HepG2 (cell line): ENCODE results near the gene GIMAP1. TPM values are rescaled to one million over a fixed set of nuclear protein-coding genes. Genes with fewer than 3 reads are reported as not detected.

Experiments
- ATAC-seq: fragments of 200-7000 bp; cut with Tn5 transposase; 3 replicates; pipeline ENCODE4 v1.9.1; 2020; ENCODE audit warnings: mild to moderate bottlenecking, moderate library complexity
- BruUV-seq: library from RNA; stranded (reverse); fragments of 400-500 nt; replicated peaks from 2 replicates; lab custom pipeline; 2021; lab: Mats Ljungman, UMichigan
- CTCF ChIA-PET: fragments of 300-600 bp; formaldehyde crosslinking; extraction: SDS; loops from one replicate; lab custom pipeline; 2021; ENCODE audit warnings: low total read pairs, inconsistent platforms, low intra/inter-chr PET ratio; lab: Yijun Ruan, JAX
- POLR2A ChIA-PET: fragments of 350-600 bp; sonication (Branson Sonifier 250); formaldehyde crosslinking; loops from one replicate; lab custom pipeline; 2020; ENCODE audit warnings: antibody characterized with exemption, inconsistent platforms; lab: Yijun Ruan, JAX
- DNase-seq: peaks from one replicate; pipeline ENCODE4 v3.0.0-alpha.2; 2015; ENCODE audit warnings: low spot score
- FAIRE-seq: peaks from 3 replicates; lab custom pipeline; 2011; peaks lifted over from hg19 to GRCh38; lab: Jason Lieb, UNC
- H2AFZ ChIP-seq: one replicate; pipeline ENCODE4 v1.6.1; 2011; ENCODE audit warnings: low read length, inconsistent platforms
- H3K27ac ChIP-seq: fragments of 300-600 bp; 3 replicates; pipeline ENCODE4 v1.8.0; 2011; ENCODE audit warnings: mixed run types, mild to moderate bottlenecking, mixed read lengths, low read length, inconsistent platforms; ENCODE audit not compliant: insufficient read depth; ENCODE audit errors: extremely low read length
- H3K27me3 ChIP-seq, 2 experiments: fragments of 200-600 bp in 1 of 2; 2 replicates in 1 of 2; 3 replicates in 1 of 2; pipeline versions ENCODE4 v1.6.0 to v1.8.0; 2011; ENCODE audit warnings: low read length in 2 of 2, mild to moderate bottlenecking in 2 of 2, moderate library complexity in 2 of 2, inconsistent platforms in 1 of 2; ENCODE audit not compliant: insufficient read depth in 2 of 2, control insufficient read depth in 1 of 2
- H3K36me3 ChIP-seq, 2 experiments: fragments of 200-600 bp in 1 of 2; replicated peaks in 1 of 2; 2 replicates in 1 of 2; 3 replicates in 1 of 2; pipeline versions ENCODE4 v1.5.1 to v1.8.0; 2011; ENCODE audit warnings: low read length in 2 of 2, inconsistent platforms in 1 of 2; ENCODE audit not compliant: insufficient read depth in 2 of 2, control insufficient read depth in 1 of 2
- H3K4me1 ChIP-seq: 2 replicates; pipeline ENCODE4 v1.5.1; 2012; ENCODE audit warnings: low read length, inconsistent platforms; ENCODE audit not compliant: insufficient read depth
- H3K4me2 ChIP-seq: 2 replicates; pipeline ENCODE4 v1.6.0; 2011; ENCODE audit warnings: low read depth, low read length, inconsistent platforms
- H3K4me3 ChIP-seq, 3 experiments: fragments of 200-600 bp in 1 of 3; sonication (generic), shearing (Covaris generic) in 1 of 3; replicated peaks in 1 of 3; 2 replicates each; pipeline ENCODE4 v1.5.1; 2011 to 2016; ENCODE audit warnings: low read length in 3 of 3, inconsistent platforms in 2 of 3, low read depth in 2 of 3, mild to moderate bottlenecking in 2 of 3, control low read depth in 1 of 3, mixed read lengths in 1 of 3; ENCODE audit not compliant: insufficient read depth in 1 of 3
- H3K79me2 ChIP-seq: one replicate; pipeline ENCODE4 v1.6.1; 2011; ENCODE audit warnings: low read length, inconsistent platforms; ENCODE audit not compliant: insufficient read depth
- H3K9ac ChIP-seq: 2 replicates; pipeline ENCODE4 v1.6.0; 2011; ENCODE audit warnings: mild to moderate bottlenecking, low read depth, low read length, inconsistent platforms; ENCODE audit not compliant: insufficient read depth
- H3K9me3 ChIP-seq: 2 replicates; pipeline ENCODE4 v1.5.1; 2012; ENCODE audit warnings: mild to moderate bottlenecking, low read length
- H4K20me1 ChIP-seq: 2 replicates; pipeline ENCODE4 v1.6.0; 2011; ENCODE audit warnings: inconsistent platforms, mild to moderate bottlenecking, low read length, moderate library complexity; ENCODE audit not compliant: insufficient read depth
- NFKBIZ ChIP-seq: IDR thresholded peaks from 2 replicates; pipeline ENCODE4 v1.6.1; 2018; ENCODE audit warnings: missing genetic modification reagents, missing compliant biosample characterization
- NPAS2 ChIP-seq: sonication (generic); formaldehyde crosslinking; IDR thresholded peaks from 2 replicates; pipeline ENCODE4 v1.8.0; 2022; ENCODE audit warnings: mild to moderate bottlenecking, missing genetic modification reagents, borderline replicate concordance
- TCF12 ChIP-seq, 2 experiments: fragments of 450-650 bp in 1 of 2; sonication (generic) in 1 of 2; formaldehyde crosslinking in 1 of 2; IDR thresholded peaks; 2 replicates each; pipeline versions ENCODE4 v1.6.1 to v1.8.0; 2017 to 2022; ENCODE audit warnings: antibody characterized with exemption in 1 of 2, mild to moderate bottlenecking in 1 of 2, missing genetic modification reagents in 1 of 2, moderate library complexity in 1 of 2
- TOE1 ChIP-seq: sonication (generic); formaldehyde crosslinking; IDR thresholded peaks from 2 replicates; pipeline ENCODE4 v1.4.0; 2020; ENCODE audit warnings: mild to moderate bottlenecking, missing genetic modification reagents
- XBP1 ChIP-seq: sonication (generic); formaldehyde crosslinking; IDR thresholded peaks from 2 replicates; pipeline ENCODE4 v1.5.0; 2020; ENCODE audit warnings: missing genetic modification reagents
- ZBTB20 ChIP-seq: sonication (generic); formaldehyde crosslinking; IDR thresholded peaks from 2 replicates; pipeline ENCODE4 v1.8.1; 2023; ENCODE audit warnings: missing genetic modification reagents, low read depth, mild to moderate bottlenecking, borderline replicate concordance
- ZBTB7B ChIP-seq: sonication (generic); formaldehyde crosslinking; IDR thresholded peaks from 2 replicates; pipeline ENCODE4 v1.4.0; 2020; ENCODE audit warnings: missing genetic modification reagents
- ZNF136 ChIP-seq: sonication (generic); formaldehyde crosslinking; IDR thresholded peaks from 2 replicates; pipeline ENCODE4 v1.8.1; 2022; ENCODE audit warnings: low read depth, mild to moderate bottlenecking, moderate library complexity, missing genetic modification reagents
- ZNF251 ChIP-seq: sonication (generic); formaldehyde crosslinking; IDR thresholded peaks from 2 replicates; pipeline ENCODE4 v1.9.0; 2021; ENCODE audit warnings: mild to moderate bottlenecking, missing genetic modification reagents
- ZNF552 ChIP-seq: sonication (generic); formaldehyde crosslinking; IDR thresholded peaks from 2 replicates; pipeline ENCODE4 v1.9.0; 2022; ENCODE audit warnings: missing genetic modification reagents, mild to moderate bottlenecking, borderline replicate concordance
- ZNF567 ChIP-seq: sonication (generic); formaldehyde crosslinking; IDR thresholded peaks from 2 replicates; pipeline ENCODE4 v1.8.1; 2023; ENCODE audit warnings: mild to moderate bottlenecking, missing genetic modification reagents, borderline replicate concordance
- in situ Hi-C: cut with HindIII; loops from 2 replicates; pipeline ENCODE4 v1.10.0; 2017; ENCODE audit warnings: low pct_unique_long_range_greater_than_20kb; ENCODE audit not compliant: extremely low pct_ligation_motif_present
- intact Hi-C: fragments of 100-400 bp; cut with micrococcal nuclease; formaldehyde crosslinking; loops from one replicate; pipeline ENCODE4 v1.10.0; 2022; ENCODE audit not compliant: unreplicated experiment
- polyA plus RNA-seq, 8 experiments: library from polyadenylated mRNA; depleted of rRNA in 3 of 8; stranded (reverse) in 7 of 8; unstranded in 1 of 8; fragments of >200 nt; fragmentation: Illumina TruSeq in 4 of 8; extraction: Trizol in 4 of 8; gene quantifications; 2 replicates each; pipeline versions ENCODE4 v1.2.1 to v1.2.3, GENCODE V29; 2011 to 2016; ENCODE audit warnings: low read depth in 4 of 8, missing spikeins in 1 of 8, mixed read lengths in 1 of 8; ENCODE audit not compliant: insufficient read depth in 1 of 8
- total RNA-seq, 5 experiments: library from RNA; depleted of rRNA; stranded (reverse); fragments of >200 nt; fragmentation: Illumina TruSeq; extraction: Trizol; gene quantifications; 2 replicates each; pipeline ENCODE4 v1.2.3, GENCODE V29; 2016; ENCODE audit warnings: low read depth in 1 of 5
- TF ChIP-seq, protein P1 (sequence below): sonication (generic); formaldehyde crosslinking; conservative IDR thresholded peaks from 2 replicates; pipeline ENCODE4 v1.8.0; 2022; ENCODE audit warnings: mild to moderate bottlenecking, moderate library complexity, missing genetic modification reagents
- TF ChIP-seq, protein P2 (sequence below): IDR thresholded peaks from 2 replicates; pipeline ENCODE4 v1.6.1; 2018; ENCODE audit warnings: missing genetic modification reagents, mild to moderate bottlenecking, missing compliant biosample characterization
- TF ChIP-seq, protein P3 (sequence below): IDR thresholded peaks from 2 replicates; pipeline ENCODE4 v1.6.1; 2016; ENCODE audit warnings: low read depth, missing genetic modification reagents, missing compliant biosample characterization
- TF ChIP-seq, protein P4 (sequence below): sonication (generic); formaldehyde crosslinking; IDR thresholded peaks from 2 replicates; pipeline ENCODE4 v1.5.1; 2020; ENCODE audit warnings: missing genetic modification reagents, mild to moderate bottlenecking, borderline replicate concordance

Gene GIMAP1
- total and polyA plus RNA-seq, 2 of the 13 experiments (the other 11 are each of a cell fraction or from before 2014, with no cell fraction given): not detected

DNA sequence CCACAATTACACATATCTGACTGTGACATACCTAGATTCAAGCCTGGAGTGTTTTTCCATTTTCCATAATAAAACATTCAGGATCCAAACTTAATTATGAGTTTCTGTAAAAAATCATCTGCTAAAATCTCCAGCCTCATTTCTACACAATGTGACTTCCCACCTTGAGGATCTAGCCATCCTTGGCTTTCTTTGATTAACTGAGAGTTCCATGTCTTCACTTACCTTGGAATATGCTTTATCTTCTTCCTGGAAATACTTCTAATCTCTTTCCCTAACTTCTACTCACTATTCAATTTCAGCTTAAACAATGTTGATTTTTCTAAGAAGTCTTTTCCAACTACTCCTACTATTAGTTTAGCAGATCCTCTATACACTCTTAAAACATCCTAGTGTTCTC, 47.4 kb upstream of the GIMAP1 start:
- Histone ChIP-seq H3K4me2 (no peak overlapping the region), H3K36me3 (no peaks in the 10 kb centered on the region), H3K4me1 (no peaks in the 10 kb centered on the region), H3K27ac (no peak overlapping the region), H2AFZ (no peak overlapping the region), H3K4me3 (no peak overlapping the region), H3K27me3 (no peaks in the 10 kb centered on the region; a peak in 1 of 5 replicates), H3K79me2 (no peaks in the 10 kb centered on the region), H4K20me1 (no peaks in the 10 kb centered on the region), H3K9ac (no peak overlapping the region), H3K9me3 (no peaks in the 10 kb centered on the region)
- ATAC-seq (no peak), FAIRE-seq (no peak), DNase-seq (no peak)
- POLR2A ChIA-PET: no interaction called here
- no TSS peak for BruUV-seq
- CTCF ChIA-PET: no interaction called here
- in situ Hi-C loops (no loop called here), intact Hi-C loops (no loop called here)
- TF ChIP-seq TCF12 (IDR thresholded peaks at IDR 0.05): no peak
- TF ChIP-seq TCF12 (CRISPR knock-in tag; IDR thresholded peaks at IDR 0.05): no peak
- no peak for TF ChIP-seq TOE1
- no peak for TF ChIP-seq ZNF567 (CRISPR knock-in tag)
- TF ChIP-seq ZNF136 (CRISPR knock-in tag): no peak
- TF ChIP-seq ZNF552 (CRISPR knock-in tag): no peak
- no peak for TF ChIP-seq ZBTB20
- TF ChIP-seq ZNF251 (CRISPR knock-in tag): no peak
- TF ChIP-seq, protein P1, sequence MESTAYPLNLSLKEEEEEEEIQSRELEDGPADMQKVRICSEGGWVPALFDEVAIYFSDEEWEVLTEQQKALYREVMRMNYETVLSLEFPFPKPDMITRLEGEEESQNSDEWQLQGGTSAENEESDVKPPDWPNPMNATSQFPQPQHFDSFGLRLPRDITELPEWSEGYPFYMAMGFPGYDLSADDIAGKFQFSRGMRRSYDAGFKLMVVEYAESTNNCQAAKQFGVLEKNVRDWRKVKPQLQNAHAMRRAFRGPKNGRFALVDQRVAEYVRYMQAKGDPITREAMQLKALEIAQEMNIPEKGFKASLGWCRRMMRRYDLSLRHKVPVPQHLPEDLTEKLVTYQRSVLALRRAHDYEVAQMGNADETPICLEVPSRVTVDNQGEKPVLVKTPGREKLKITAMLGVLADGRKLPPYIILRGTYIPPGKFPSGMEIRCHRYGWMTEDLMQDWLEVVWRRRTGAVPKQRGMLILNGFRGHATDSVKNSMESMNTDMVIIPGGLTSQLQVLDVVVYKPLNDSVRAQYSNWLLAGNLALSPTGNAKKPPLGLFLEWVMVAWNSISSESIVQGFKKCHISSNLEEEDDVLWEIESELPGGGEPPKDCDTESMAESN (CRISPR knock-in tag): no peak
- no peak for TF ChIP-seq NFKBIZ (CRISPR knock-in tag)
- TF ChIP-seq, protein P2, sequence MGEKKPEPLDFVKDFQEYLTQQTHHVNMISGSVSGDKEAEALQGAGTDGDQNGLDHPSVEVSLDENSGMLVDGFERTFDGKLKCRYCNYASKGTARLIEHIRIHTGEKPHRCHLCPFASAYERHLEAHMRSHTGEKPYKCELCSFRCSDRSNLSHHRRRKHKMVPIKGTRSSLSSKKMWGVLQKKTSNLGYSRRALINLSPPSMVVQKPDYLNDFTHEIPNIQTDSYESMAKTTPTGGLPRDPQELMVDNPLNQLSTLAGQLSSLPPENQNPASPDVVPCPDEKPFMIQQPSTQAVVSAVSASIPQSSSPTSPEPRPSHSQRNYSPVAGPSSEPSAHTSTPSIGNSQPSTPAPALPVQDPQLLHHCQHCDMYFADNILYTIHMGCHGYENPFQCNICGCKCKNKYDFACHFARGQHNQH (CRISPR knock-in tag): no peak
- no peak for TF ChIP-seq NPAS2 (CRISPR knock-in tag)
- TF ChIP-seq, protein P3, sequence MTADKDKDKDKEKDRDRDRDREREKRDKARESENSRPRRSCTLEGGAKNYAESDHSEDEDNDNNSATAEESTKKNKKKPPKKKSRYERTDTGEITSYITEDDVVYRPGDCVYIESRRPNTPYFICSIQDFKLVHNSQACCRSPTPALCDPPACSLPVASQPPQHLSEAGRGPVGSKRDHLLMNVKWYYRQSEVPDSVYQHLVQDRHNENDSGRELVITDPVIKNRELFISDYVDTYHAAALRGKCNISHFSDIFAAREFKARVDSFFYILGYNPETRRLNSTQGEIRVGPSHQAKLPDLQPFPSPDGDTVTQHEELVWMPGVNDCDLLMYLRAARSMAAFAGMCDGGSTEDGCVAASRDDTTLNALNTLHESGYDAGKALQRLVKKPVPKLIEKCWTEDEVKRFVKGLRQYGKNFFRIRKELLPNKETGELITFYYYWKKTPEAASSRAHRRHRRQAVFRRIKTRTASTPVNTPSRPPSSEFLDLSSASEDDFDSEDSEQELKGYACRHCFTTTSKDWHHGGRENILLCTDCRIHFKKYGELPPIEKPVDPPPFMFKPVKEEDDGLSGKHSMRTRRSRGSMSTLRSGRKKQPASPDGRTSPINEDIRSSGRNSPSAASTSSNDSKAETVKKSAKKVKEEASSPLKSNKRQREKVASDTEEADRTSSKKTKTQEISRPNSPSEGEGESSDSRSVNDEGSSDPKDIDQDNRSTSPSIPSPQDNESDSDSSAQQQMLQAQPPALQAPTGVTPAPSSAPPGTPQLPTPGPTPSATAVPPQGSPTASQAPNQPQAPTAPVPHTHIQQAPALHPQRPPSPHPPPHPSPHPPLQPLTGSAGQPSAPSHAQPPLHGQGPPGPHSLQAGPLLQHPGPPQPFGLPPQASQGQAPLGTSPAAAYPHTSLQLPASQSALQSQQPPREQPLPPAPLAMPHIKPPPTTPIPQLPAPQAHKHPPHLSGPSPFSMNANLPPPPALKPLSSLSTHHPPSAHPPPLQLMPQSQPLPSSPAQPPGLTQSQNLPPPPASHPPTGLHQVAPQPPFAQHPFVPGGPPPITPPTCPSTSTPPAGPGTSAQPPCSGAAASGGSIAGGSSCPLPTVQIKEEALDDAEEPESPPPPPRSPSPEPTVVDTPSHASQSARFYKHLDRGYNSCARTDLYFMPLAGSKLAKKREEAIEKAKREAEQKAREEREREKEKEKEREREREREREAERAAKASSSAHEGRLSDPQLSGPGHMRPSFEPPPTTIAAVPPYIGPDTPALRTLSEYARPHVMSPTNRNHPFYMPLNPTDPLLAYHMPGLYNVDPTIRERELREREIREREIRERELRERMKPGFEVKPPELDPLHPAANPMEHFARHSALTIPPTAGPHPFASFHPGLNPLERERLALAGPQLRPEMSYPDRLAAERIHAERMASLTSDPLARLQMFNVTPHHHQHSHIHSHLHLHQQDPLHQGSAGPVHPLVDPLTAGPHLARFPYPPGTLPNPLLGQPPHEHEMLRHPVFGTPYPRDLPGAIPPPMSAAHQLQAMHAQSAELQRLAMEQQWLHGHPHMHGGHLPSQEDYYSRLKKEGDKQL (CRISPR knock-in tag): no peak
- TF ChIP-seq, protein P4, sequence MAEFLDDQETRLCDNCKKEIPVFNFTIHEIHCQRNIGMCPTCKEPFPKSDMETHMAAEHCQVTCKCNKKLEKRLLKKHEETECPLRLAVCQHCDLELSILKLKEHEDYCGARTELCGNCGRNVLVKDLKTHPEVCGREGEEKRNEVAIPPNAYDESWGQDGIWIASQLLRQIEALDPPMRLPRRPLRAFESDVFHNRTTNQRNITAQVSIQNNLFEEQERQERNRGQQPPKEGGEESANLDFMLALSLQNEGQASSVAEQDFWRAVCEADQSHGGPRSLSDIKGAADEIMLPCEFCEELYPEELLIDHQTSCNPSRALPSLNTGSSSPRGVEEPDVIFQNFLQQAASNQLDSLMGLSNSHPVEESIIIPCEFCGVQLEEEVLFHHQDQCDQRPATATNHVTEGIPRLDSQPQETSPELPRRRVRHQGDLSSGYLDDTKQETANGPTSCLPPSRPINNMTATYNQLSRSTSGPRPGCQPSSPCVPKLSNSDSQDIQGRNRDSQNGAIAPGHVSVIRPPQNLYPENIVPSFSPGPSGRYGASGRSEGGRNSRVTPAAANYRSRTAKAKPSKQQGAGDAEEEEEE (CRISPR knock-in tag): no peak
- TF ChIP-seq ZBTB7B: no peak
- TF ChIP-seq XBP1: no peak
